NCI-H1694 (cell line): ENCODE results near the gene SWAP70.
"Not testable (repeated sequence)": the region's sequence is repeated elsewhere in the genome, so short reads cannot be mapped to it uniquely, and the experiment has no call there.

Experiments
- DNase-seq: peaks from one replicate; lab custom pipeline; 2025; lab: John Stamatoyannopoulos, UW

The SWAP70 gene

DNA sequence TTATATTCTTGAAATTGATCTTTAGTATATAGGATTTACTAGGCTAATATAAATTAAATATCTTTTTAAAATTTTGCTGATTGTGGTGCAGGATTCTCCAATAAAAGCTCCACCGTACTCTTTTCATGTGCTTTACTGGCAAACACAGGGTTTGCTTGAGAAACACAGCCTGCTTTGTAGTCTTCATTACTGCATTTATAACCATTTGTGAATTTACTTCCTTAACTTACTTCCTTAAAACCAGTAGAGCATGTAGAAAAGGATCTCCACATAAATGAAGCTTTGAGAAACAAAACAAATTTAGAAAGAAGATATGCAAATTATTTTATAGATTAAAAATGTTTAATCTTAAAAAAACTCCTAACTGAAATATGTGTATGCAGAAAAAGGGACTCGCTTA, 28.8 kb downstream of the SWAP70 start:
- no peak for DNase-seq

GRCh38 chr11:9693801-9694553, 30.1 kb downstream of the SWAP70 start:
- no peak for DNase-seq

DNA sequence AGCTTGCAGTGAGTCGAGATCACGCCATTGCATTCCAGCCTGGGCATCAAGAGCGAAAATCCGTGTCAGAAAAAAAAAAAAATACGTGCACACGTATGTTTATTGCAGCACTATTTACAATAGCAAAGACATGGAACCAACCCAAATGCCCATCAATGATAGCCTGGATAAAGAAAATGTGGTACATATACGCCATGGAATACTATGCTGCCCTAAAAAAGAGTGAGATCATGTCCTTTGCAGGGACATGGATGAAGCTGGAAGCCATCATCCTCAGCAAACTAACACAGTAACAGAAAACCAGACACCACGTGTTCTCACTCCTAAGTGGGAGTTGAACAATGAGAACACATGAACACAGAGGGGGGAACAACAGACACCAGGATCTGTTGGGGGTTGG, 31.4 kb downstream of the SWAP70 start:
- DNase-seq, result not testable (repeated sequence)

DNA sequence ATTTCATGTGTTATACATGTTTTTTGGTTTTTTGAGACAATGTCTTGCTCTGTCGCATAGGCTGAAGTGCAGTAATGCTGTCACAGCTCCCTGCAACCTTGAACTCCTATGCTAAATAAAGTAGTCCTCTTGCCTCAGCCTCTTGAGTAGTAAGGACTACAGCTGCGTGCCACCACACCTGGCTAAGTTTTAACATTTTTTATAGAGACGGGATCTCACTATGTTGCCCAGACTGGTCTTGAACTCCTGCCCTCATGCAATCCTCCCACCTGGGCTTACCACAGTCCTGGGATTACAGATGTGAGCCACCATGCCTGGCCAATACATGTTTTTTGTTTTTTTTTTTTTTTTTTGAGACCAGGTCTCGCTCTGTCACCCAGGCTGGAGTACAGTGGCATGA, 33.9 kb downstream of the SWAP70 start:
- DNase-seq, result no peak

GRCh38 chr11:9700105-9700801, 36.4 kb downstream of the SWAP70 start:
- DNase-seq, result no peak

GRCh38 chr11:9701799-9702198, 37.9 kb downstream of the SWAP70 start:
- no peak for DNase-seq

DNA sequence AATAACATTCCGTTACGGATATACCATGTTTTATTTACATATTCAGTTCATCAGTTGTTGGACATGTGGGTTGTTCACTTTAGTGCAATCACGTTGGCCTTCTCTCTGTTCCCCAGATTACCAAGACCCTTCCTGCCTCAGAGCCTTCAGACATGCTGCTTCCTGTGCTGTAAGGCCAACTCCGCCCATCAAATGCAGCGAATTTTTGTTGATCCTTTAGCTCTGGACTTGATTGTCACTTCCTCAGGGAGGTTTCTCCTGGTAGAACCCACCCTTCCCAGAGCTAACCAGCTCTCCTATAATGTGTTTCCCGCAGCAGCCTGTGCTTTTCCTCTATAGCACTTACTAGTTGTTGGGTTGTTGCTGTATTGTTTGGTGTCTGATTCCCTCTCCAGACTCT, 39.4 kb downstream of the SWAP70 start:
- DNase-seq, result no peak

- no peak for DNase-seq
Observed at GRCh38 chr11:9704037-9704436, 40.2 kb downstream of the SWAP70 start.

GRCh38 chr11:9704620-9705019, 40.7 kb downstream of the SWAP70 start:
- no peak for DNase-seq

DNA sequence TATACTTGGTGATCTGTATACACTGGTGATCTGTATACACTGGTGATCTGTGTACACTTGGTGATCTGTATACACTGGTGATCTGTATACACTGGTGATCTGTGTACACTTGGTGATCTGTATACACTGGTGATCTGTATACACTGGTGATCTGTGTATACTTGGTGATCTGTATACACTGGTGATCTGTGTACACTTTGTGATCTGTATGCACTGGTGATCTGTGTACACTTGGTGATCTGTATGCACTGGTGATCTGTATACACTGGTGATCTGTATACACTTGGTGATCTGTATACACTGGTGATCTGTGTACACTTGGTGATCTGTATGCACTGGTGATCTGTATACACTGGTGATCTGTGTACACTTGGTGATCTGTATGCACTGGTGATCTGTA, 41.5 kb downstream of the SWAP70 start:
- not testable (repeated sequence) for DNase-seq

DNA sequence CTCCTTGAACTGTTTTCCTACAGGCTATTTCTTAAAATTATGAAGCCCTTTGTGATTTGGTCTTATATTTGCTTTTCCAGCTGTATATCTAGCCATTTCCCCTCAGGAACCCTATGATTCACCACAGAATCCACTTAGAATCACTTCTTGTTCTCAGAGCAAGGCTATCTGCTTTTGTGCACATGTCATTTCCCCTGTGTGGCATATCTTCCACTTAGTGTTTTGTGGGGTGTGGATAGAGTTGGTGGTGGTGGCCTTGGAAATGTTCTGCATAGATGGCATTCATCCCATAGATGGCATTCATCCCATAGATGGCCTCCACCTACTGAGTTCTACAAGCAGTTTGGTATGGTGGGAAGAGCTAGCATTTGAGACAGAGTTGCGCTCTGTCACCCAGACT, 44.7 kb downstream of the SWAP70 start:
- no peak for DNase-seq

DNA sequence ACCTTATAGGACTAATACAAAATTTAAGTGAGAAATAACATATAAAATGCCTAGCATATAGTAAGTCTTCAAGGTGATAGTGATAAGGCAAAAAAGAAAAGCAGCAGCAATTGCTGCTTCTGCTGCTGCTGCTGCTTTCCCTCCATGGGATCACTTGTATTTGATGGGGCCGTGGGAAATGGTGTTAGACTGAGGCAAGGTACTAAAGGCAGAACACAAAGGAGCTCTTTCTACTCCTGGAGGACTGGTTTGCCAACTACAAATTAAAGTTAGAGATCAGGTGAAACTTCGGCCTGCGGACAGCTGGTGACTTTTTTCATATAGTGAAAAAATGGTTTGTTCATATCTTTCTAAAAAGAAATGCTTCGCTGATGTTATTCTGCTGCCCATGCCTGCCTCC, 46.3 kb downstream of the SWAP70 start:
- no peak for DNase-seq

GRCh38 chr11:9710852-9711251, 47.0 kb downstream of the SWAP70 start:
- no peak for DNase-seq

DNA sequence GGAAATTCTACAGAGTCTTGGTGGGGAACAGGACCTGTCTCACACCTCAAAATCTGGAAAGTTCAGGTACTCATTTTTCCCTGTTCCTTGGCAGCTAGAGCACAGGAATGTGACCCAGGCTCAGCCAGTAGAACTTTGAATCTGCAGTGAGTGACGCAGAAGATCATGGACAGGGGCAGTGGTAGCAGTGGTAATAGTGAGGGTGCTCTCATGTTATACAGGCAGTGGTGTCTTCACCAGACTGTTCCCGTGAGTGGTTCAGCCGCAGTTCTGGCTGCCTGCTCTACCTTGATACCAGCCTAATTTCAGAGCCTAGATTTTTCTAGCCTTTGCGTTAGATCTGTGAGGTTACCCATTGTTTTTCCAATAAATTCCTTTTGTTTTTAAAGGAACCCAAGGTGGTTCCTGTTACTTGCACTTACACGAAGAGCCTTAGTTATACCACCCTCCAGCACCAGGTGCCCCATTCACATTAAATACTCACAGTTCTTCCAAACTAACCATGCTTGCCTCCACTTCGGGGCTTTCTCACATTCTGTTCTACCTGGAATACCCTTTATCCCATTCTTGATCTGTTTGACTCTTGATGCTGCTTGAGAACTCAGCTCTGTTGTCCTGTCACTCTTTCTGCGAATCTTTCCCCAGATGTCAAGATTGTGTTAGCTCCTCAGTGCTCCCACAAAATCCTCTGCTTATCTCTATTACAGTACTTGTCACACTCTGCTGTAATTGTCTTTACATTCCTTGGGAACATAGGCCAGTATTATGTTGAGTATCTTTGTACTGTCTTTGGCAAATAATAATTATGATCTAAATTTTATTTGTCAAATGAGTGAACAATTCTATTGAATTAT, 47.8 kb downstream of the SWAP70 start:
- no peak for DNase-seq

DNA sequence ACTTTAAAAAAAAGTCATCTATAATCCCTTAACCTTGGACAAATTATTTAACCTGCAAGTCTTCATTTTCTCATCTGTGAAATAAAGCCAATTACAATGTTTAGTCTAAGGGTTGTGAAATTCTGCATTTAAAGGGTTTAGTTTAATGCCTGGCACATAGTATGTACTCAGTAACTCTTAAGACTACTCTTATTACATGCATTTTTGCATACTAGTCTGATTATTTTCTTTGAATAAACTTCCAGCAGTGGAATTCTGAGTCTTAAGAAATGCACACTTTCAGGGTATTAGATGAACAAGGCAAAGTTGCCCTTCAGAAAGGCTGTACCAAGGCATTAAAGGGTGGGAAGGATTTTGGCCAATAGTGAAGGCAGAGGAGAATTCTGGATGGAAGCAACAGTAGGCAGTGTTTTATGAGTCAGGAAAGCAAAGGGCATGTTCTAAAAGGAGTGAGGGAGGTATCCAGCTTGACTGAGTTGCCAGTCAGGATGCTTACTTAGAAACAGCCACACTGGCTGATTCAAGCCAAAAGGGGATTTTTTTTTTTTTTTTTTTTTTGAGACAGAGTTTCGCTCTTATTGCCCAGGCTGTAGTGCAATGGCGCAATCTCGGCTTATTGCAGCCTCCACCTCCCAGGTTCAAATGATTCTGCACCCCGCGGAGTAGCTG, 50.5 kb downstream of the SWAP70 start:
- DNase-seq, result no peak

DNA sequence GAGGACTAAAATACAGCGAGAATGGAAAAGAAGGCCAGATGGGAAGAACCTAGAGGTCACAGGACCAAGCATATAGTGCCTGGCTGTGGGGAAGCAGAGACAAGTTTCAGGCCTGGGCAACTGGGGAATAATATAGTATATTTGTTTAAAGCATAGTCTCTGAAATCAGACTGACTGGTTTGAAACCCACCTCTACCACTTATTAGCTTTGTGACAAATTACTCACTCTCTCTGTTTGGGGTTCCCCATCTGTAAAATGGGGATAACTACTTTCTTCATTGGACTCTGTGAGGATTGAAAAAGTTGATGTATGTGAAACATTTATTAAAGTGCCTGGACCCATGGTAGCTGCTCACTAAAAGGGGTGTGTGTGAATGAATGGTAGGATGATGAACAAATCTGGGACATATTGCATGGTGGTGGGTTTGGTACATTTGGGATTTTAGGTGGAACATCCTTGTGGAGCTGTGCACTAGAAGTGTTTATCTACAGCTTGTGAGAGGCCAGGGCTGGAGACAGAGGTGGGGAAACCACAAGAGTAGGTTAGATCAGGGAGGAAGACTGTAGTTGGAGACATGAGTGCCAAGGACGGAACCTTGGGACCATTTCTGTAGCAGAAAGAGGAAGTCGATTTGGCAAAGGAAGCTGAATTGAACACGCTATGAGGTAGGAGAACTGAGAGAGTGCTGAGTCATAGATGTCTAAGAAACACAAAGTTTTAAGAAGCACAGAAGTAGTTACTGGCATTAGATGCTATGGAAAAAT, 52.6 kb downstream of the SWAP70 start:
- DNase-seq, result no peak

- DNase-seq, result no peak
Observed at GRCh38 chr11:9717040-9717357, 53.1 kb downstream of the SWAP70 start.

DNA sequence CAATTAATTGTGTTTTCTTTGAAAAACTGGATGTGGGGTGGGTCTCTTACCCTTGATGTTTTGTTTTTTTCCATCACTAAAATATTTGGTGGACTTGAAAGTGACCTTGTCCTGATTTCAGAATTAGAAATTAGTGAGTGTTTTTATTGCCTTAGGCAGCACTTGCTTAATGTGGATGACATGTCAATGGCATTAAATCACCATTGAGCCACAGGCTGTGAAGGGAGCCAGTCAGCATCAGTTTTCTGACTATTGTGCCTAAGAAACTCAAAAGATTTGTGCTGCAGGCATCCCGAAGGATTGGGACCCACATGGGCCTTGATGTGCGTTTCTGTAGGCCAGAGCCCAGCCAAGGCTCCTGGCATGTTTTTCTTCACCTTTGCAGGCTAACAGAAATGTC, 53.8 kb downstream of the SWAP70 start:
- no peak for DNase-seq

DNA sequence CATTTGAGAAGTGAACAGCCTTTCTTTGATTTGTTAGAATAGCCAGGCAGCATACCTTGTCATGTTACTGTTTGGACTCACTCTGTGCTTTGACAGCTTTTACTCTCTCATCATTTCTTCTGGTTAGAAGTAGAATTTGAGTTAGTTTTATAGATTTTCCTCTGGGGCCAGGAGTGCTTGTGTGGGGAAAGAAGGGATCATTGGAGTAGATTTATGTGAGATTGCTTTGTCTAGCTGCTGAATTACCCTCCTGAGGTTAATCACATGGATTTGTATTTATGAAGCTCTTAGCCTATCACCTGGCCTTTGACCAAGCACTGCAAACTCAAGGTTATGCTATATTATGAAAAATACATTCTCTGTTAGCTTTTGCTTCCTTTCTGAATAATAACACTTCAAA, 54.3 kb downstream of the SWAP70 start:
- no peak for DNase-seq

- DNase-seq, result no peak
Observed at GRCh38 chr11:9719566-9720289, 55.9 kb downstream of the SWAP70 start.

DNA sequence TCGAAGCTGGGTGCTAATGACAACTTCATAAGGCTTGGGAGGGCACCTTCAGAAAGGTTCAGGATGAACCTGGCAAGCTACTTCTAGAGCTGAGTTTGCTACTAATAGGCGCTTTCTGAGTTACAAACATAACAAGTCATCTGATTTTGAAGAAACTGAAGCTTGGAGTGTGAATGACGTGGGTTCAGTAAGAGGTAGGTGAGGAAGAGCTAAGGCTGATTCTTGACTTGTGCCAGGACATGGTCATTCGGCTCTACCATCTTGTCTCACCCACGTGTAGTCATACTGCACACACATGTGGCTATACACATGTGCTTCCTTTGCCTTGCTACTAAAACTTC, 56.4 kb downstream of the SWAP70 start:
- DNase-seq, result no peak
